Measurements from ENCODE around the gene GTSF1L. TPM values are rescaled to one million over a fixed set of nuclear protein-coding genes. Genes with fewer than 3 reads are reported as not detected.

Gene GTSF1L
- total and polyA plus RNA-seq, 2 of the 4 experiments (the other 2 are of a cell fraction), result not detected

DNA sequence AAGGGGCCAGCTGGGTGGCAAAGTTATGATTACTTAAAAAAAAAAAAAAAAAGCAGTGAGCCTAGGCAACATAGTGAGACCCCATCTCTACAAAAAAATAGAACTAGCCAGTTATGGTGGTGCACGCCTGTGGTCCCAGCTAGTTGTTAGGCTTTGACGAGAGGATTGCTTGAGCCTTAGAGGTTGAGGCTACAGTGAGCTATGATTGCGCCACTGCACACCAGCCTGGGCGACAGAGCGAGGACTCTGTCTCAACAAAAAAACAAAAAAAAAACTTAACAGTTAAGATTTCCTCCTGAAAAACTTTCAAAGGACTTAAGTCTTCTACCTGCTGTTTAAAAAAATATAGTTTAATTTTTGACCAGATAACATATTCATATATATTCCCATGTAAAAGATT is 2.4 kb downstream of the GTSF1L start:
- in situ Hi-C loops (cut with MboI; ENCODE audit: low sequenced_read_pairs), result no loop called here
- Histone ChIP-seq H2AK5ac (ENCODE audit: low read depth, low read length) (no peak overlapping the region), H3K56ac (ENCODE audit: extremely low read depth, insufficient read depth, low read length) (no peak overlapping the region), H3K79me1 (ENCODE audit: low read depth in 1 of 2, low read length in 2 of 2) (no peaks in the 10 kb centered on the region), H3K14ac (replicated peaks; ENCODE audit: low read depth, low read length) (no peak overlapping the region), H4K20me1 (ENCODE audit: insufficient read depth, low read length) (no peaks in the 10 kb centered on the region), H3K27me3 (ENCODE audit: control insufficient read depth, insufficient read depth, low read length) (no peaks in the 10 kb centered on the region), H3K9me3 (ENCODE audit: control insufficient read depth, insufficient read depth, low read length) (peaks cover 3% of the 10 kb centered on the region), H2AK9ac (replicated peaks; ENCODE audit: low read depth, low read length, poor library complexity) (no peak overlapping the region), H2BK15ac (ENCODE audit: low read depth, low read length) (no peak overlapping the region), H3K4ac (ENCODE audit: low read depth, low read length) (no peak overlapping the region), H3K27ac (ENCODE audit: insufficient read depth, low read length) (no peak overlapping the region), H3K4me2 (ENCODE audit: low read depth, low read length) (no peak overlapping the region), H3K9me1 (ENCODE audit: insufficient read depth, low read length) (no peaks in the 10 kb centered on the region), H3K4me1 (ENCODE audit: control insufficient read depth, insufficient read depth, low read length) (peaks cover 14% of the 10 kb centered on the region), H2BK20ac (ENCODE audit: low read depth, low read length) (no peak overlapping the region), H3K18ac (ENCODE audit: low read depth, low read length) (no peak overlapping the region), H4K8ac (ENCODE audit: low read depth in 2 of 2, low read length in 2 of 2) (no peak overlapping the region), H3K23ac (ENCODE audit: low read depth, low read length) (no peak overlapping the region), H4K91ac (ENCODE audit: insufficient read depth, low read depth, low read length) (no peak overlapping the region), H4K5ac (ENCODE audit: low read depth, low read length) (no peak overlapping the region), H2BK120ac (ENCODE audit: low read depth, low read length) (no peak overlapping the region), H3K4me3 (ENCODE audit: insufficient read depth, low read depth, low read length) (no peak overlapping the region), H2AFZ (replicated peaks; ENCODE audit: low read length, poor library complexity) (no peak overlapping the region), H3K9ac (ENCODE audit: low read depth, low read length) (no peak overlapping the region), H3K36me3 (ENCODE audit: control insufficient read depth, insufficient read depth, low read length) (no peaks in the 10 kb centered on the region), H2BK5ac (ENCODE audit: low read depth, low read length, poor library complexity, severe bottlenecking) (no peak overlapping the region)
- intact Hi-C loops (cut with micrococcal nuclease), result no loop called here
- POLR2A ChIA-PET (ENCODE audit: unreplicated experiment), result no interaction called here
- TF ChIP-seq CTCF (conservative IDR thresholded peaks at IDR 0.05; ENCODE audit: low read depth, low read length) (no peak), ELK1 (IDR thresholded peaks at IDR 0.05; ENCODE audit: borderline replicate concordance, low read depth, low read length) (no peak), CEBPB (IDR thresholded peaks at IDR 0.05; ENCODE audit: low read depth, low read length) (0 out of 2 replicates have a peak, but pooled peaks have one; percentile 36)
- ATAC-seq (ENCODE audit: low read depth) (no peak), DNase-seq (no peak)
- dilution Hi-C loops (cut with HindIII; ENCODE audit: low sequenced_read_pairs, unreplicated experiment), result no loop called here
- WGBS, 2 experiments (ENCODE audit: extremely low coverage in 2 of 2, insufficient read length in 1 of 2), result no CpG with 5 or more reads among the region's 5 CpGs
- BruUV-seq (replicated peaks), result no TSS peak
- CTCF ChIA-PET, result no interaction called here

Data from IMR-90 (cell line).